PFSK-1 (cell line): ENCODE measurements around the gene DGKZ.

Source experiments
- FOXP2 ChIP-seq: optimal IDR thresholded peaks from 2 replicates; pipeline ENCODE3; 2011; ENCODE audit warnings: borderline replicate concordance, control low read depth, inconsistent platforms; ENCODE audit not compliant: insufficient read depth; ENCODE audit errors: extremely low read length, extremely low read depth
- POLR2AphosphoS5 ChIP-seq: IDR thresholded peaks from 2 replicates; pipeline ENCODE4 v1.6.1; 2012; ENCODE audit warnings: low read depth, mild to moderate bottlenecking, control low read depth, low read length, moderate library complexity
- SIN3A ChIP-seq: IDR thresholded peaks from 2 replicates; pipeline ENCODE4 v1.6.1; 2012; ENCODE audit warnings: mild to moderate bottlenecking, low read length, moderate library complexity, borderline replicate concordance; ENCODE audit not compliant: insufficient read depth
- TAF1 ChIP-seq: IDR thresholded peaks from 2 replicates; pipeline ENCODE4 v1.6.1; 2012; ENCODE audit warnings: low read length, control low read depth, borderline replicate concordance; ENCODE audit not compliant: insufficient read depth
- TF ChIP-seq, protein P1 (sequence below), 2 experiments: IDR thresholded peaks; 2 replicates each; pipeline versions ENCODE4 v1.6.1 to v1.8.0; 2011 to 2012; ENCODE audit warnings: low read depth in 2 of 2, low read length in 2 of 2, control low read depth in 1 of 2, inconsistent platforms in 1 of 2, mild to moderate bottlenecking in 1 of 2, moderate library complexity in 1 of 2; ENCODE audit not compliant: insufficient read depth in 1 of 2

DGKZ gene

DNA sequence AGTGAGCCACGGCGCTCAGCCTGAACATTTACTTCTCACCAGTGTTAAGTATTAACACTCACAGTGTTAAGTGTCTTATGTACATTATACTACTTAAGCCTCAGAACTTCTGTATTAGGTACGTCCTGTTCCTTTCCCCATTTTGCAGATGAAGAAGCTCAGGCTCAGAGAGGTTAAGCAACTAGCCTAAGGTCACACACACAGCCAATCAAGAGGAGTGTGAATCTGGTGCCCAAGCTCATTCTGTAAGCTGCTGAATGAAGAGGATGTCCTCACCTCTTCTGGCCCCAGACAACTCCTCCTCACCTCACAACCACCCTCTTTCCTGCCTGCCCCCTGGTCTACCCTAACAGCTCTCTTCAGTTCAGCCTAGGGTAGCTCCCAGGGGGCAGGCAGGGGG is 39.9 kb upstream of the DGKZ start:
- TF ChIP-seq, protein P1, sequence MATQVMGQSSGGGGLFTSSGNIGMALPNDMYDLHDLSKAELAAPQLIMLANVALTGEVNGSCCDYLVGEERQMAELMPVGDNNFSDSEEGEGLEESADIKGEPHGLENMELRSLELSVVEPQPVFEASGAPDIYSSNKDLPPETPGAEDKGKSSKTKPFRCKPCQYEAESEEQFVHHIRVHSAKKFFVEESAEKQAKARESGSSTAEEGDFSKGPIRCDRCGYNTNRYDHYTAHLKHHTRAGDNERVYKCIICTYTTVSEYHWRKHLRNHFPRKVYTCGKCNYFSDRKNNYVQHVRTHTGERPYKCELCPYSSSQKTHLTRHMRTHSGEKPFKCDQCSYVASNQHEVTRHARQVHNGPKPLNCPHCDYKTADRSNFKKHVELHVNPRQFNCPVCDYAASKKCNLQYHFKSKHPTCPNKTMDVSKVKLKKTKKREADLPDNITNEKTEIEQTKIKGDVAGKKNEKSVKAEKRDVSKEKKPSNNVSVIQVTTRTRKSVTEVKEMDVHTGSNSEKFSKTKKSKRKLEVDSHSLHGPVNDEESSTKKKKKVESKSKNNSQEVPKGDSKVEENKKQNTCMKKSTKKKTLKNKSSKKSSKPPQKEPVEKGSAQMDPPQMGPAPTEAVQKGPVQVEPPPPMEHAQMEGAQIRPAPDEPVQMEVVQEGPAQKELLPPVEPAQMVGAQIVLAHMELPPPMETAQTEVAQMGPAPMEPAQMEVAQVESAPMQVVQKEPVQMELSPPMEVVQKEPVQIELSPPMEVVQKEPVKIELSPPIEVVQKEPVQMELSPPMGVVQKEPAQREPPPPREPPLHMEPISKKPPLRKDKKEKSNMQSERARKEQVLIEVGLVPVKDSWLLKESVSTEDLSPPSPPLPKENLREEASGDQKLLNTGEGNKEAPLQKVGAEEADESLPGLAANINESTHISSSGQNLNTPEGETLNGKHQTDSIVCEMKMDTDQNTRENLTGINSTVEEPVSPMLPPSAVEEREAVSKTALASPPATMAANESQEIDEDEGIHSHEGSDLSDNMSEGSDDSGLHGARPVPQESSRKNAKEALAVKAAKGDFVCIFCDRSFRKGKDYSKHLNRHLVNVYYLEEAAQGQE (IDR thresholded peaks at IDR 0.05; ENCODE audit: insufficient read depth in 1 of 2, low read depth in 2 of 2, low read length in 2 of 2): no peak
- no peak for TF ChIP-seq FOXP2
- TF ChIP-seq TAF1: no peak
- TF ChIP-seq POLR2AphosphoS5: no peak
- TF ChIP-seq SIN3A: no peak

DNA sequence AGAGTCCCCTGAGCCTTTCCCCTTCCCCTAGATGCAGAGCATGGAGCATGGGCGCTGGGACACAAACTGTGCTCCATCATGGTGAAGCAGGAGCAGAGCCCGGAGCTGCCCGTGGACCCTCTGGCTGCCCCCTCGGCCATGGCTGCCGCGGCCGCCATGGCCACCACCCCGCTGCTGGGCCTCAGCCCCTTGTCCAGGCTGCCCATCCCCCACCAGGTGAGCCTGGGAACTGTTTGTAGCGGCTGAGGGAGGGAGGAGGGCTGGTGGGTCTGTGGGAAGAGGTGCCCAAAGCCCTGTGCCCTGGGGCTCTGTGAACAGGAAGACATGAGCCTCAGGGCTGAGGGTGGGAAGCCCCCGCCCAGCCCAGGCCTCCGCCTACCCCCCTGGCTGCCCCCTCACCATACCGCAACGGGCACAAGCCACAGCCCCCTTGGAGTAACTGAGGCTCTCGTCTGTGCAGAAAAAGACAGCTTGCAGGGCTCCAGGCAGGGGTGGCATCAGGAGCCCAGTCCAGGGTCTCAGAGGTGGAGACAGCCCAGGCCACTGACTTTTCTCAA is 39.4 kb upstream of the DGKZ start:
- TF ChIP-seq SIN3A: no peak
- TF ChIP-seq TAF1: no peak
- TF ChIP-seq POLR2AphosphoS5: no peak
- no peak for TF ChIP-seq FOXP2
- TF ChIP-seq, protein P1 (IDR thresholded peaks at IDR 0.05; ENCODE audit: insufficient read depth in 1 of 2, low read depth in 2 of 2, low read length in 2 of 2): no peak

GRCh38 chr11:46308631-46309419 is 38.4 kb upstream of the DGKZ start:
- no peak for TF ChIP-seq POLR2AphosphoS5
- TF ChIP-seq SIN3A: no peak
- no peak for TF ChIP-seq FOXP2
- TF ChIP-seq, protein P1 (IDR thresholded peaks at IDR 0.05; ENCODE audit: insufficient read depth in 1 of 2, low read depth in 2 of 2, low read length in 2 of 2): no peak
- TF ChIP-seq TAF1: no peak

DNA sequence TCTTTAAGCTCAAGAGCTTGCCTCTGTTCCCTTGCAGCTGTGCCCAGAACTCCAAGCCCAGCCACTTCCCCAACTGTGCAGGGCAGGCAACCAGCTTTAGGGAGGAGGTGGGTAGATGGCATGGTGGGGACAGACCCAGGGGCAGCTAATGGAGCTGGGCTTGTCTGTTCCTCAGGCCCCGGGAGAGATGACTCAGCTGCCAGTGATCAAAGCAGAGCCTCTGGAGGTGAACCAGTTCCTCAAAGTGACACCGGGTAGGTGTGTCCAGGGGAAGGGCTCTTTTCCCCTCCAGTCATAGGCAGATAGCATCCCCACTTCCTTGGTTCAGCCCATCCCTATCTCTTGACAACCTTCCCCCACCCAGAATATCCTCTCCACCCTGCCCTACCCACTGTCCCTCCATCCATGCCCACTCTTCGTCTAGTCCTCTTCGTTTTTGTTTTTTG is 37.4 kb upstream of the DGKZ start:
- TF ChIP-seq POLR2AphosphoS5: no peak
- TF ChIP-seq, protein P1 (IDR thresholded peaks at IDR 0.05; ENCODE audit: insufficient read depth in 1 of 2, low read depth in 2 of 2, low read length in 2 of 2): no peak
- TF ChIP-seq FOXP2: no peak
- no peak for TF ChIP-seq TAF1
- TF ChIP-seq SIN3A: no peak
